Thyroid gland (tissue), 4 donors: Measurements from ENCODE around the gene ARHGEF18. TPM values are rescaled to one million over a fixed set of nuclear protein-coding genes. Genes with fewer than 3 reads are reported as not detected.

Source experiments
- DNase-seq, 2 donors: peaks; one replicate each; pipeline ENCODE4 v3.0.0-alpha.2; 2019
- H3K27ac ChIP-seq, 3 donors: fragments of 200-600 bp; sonication (generic); 1 replicate in 2 of 3; 2 replicates in 1 of 3; pipeline ENCODE4 v1.5.1; 2016 to 2019; ENCODE audit warnings: mild to moderate bottlenecking in 1 of 3, moderate library complexity in 1 of 3
- H3K27me3 ChIP-seq: fragments of 200-600 bp; sonication (generic); one replicate; pipeline ENCODE4 v1.5.1; 2019
- H3K36me3 ChIP-seq, 2 donors: fragments of 200-600 bp; sonication (generic); one replicate each; pipeline ENCODE4 v1.5.1; 2016 to 2019
- H3K4me1 ChIP-seq, 2 donors: fragments of 200-600 bp; sonication (generic); one replicate each; pipeline ENCODE4 v1.5.1; 2017 to 2019
- H3K4me3 ChIP-seq, 3 donors: fragments of 200-600 bp; sonication (generic); replicated peaks in 1 of 3; 1 replicate in 2 of 3; 2 replicates in 1 of 3; pipeline ENCODE4 v1.5.1; 2016; ENCODE audit warnings: mild to moderate bottlenecking in 1 of 3
- H3K9me3 ChIP-seq: fragments of 200-600 bp; sonication (generic); one replicate; pipeline ENCODE4 v1.5.1; 2017
- CTCF ChIP-seq, 6 experiments: fragments of 200-600 bp in 3 of 6; fragments of 450-650 bp in 3 of 6; sonication (generic) in 3 of 6; IDR thresholded peaks; one replicate each; pipeline ENCODE4 v1.5.1; 2016 to 2019; ENCODE audit warnings: antibody characterized with exemption in 6 of 6, mild to moderate bottlenecking in 2 of 6, inconsistent platforms in 1 of 6, moderate library complexity in 1 of 6
- POLR2A ChIP-seq, 2 donors: fragments of 450-650 bp; IDR thresholded peaks; one replicate each; pipeline ENCODE4 v1.6.1; 2017; ENCODE audit warnings: antibody characterized with exemption in 2 of 2, mild to moderate bottlenecking in 2 of 2, moderate library complexity in 1 of 2
- WGBS, 2 donors: methylation state at CpG; one replicate each; pipeline ENCODE4 v1.1.5; 2017; 5-methylcytosine and 5-hydroxymethylcytosine counted together
- intact Hi-C: fragments of 100-400 bp; cut with DNase I; formaldehyde crosslinking; loops from one replicate; pipeline ENCODE4 v1.15.1; 2023
- total RNA-seq, 4 donors: library from RNA; depleted of rRNA; stranded (reverse); fragments of >200 nt; gene quantifications; one replicate each; pipeline ENCODE4 v1.2.3, GENCODE V29; 2016

Gene ARHGEF18
- total RNA-seq, 4 donors from 2014 or later, result 22.6 to 37.2 (median 27.2) TPM

- TF ChIP-seq CTCF (IDR thresholded peaks at IDR 0.05) (no peak), POLR2A (IDR thresholded peaks at IDR 0.05) (no peak)
- DNase-seq, result no peak
- H3K9me3 ChIP-seq, result no peaks in the 10 kb centered on the region
- H3K4me1 ChIP-seq, result no peaks in the 10 kb centered on the region
- no peaks in the 10 kb centered on the region for H3K36me3 ChIP-seq
- H3K4me3 ChIP-seq, result no peak overlapping the region
- H3K27me3 ChIP-seq, result no peaks in the 10 kb centered on the region
- 91 to 95% methylated on average over 7 of the region's 7 CpGs for WGBS, 2 donors
- intact Hi-C loops, result loop anchor here (10.0 kb wide), 1 partner anchor 448 kb away; no protein-coding TSS in a partner anchor
- H3K27ac ChIP-seq, result no peak overlapping the region
These were observed 8.3 kb downstream of the ARHGEF18 start for GRCh38 chr19:7356899-7357627.

GRCh38 chr19:7358102-7358597 is 9.4 kb downstream of the ARHGEF18 start:
- DNase-seq, result no peak
- H3K27me3 ChIP-seq, result no peaks in the 10 kb centered on the region
- intact Hi-C loops, result loop anchor here (10.0 kb wide), 1 partner anchor 447 kb away; no protein-coding TSS in a partner anchor
- H3K4me3 ChIP-seq, result no peak overlapping the region
- H3K9me3 ChIP-seq, result no peaks in the 10 kb centered on the region
- H3K4me1 ChIP-seq, result no peaks in the 10 kb centered on the region
- no peaks in the 10 kb centered on the region for H3K36me3 ChIP-seq
- no peak overlapping the region for H3K27ac ChIP-seq
- TF ChIP-seq CTCF (IDR thresholded peaks at IDR 0.05), result no peak
- TF ChIP-seq POLR2A (IDR thresholded peaks at IDR 0.05), result no peak

GRCh38 chr19:7360393-7360984 is 11.8 kb downstream of the ARHGEF18 start:
- DNase-seq, result no peak
- no peak for TF ChIP-seq CTCF (IDR thresholded peaks at IDR 0.05)
- TF ChIP-seq POLR2A (IDR thresholded peaks at IDR 0.05), result no peak
- intact Hi-C loops, result no loop called here
- Histone ChIP-seq H3K9me3 (no peaks in the 10 kb centered on the region), H3K4me3 (no peak overlapping the region), H3K4me1 (no peaks in the 10 kb centered on the region), H3K36me3 (no peaks in the 10 kb centered on the region), H3K27ac (no peak overlapping the region), H3K27me3 (no peaks in the 10 kb centered on the region)
- 76 to 86% methylated on average over 8 of the region's 8 CpGs for WGBS, 2 donors

- no peaks in the 10 kb centered on the region for H3K9me3 ChIP-seq
- intact Hi-C loops, result no loop called here
- 80 to 86% methylated on average over 2 of the region's 2 CpGs for WGBS, 2 donors
- TF ChIP-seq POLR2A (IDR thresholded peaks at IDR 0.05) (no peak), CTCF (IDR thresholded peaks at IDR 0.05) (no peak)
- DNase-seq, result no peak
- no peaks in the 10 kb centered on the region for H3K27me3 ChIP-seq
- H3K27ac ChIP-seq, result no peak overlapping the region
- no peaks in the 10 kb centered on the region for H3K4me1 ChIP-seq
- H3K36me3 ChIP-seq, result no peaks in the 10 kb centered on the region
- no peak overlapping the region for H3K4me3 ChIP-seq
These were observed 14.5 kb downstream of the ARHGEF18 start for GRCh38 chr19:7363225-7363624.
